GM19455 (cell line): ENCODE results near the gene RNF212.

Source experiments
- ATAC-seq: cut with Tn5 transposase; IDR thresholded peaks from one replicate; pipeline ENCODE4 v1.9.1; 2021; ENCODE audit not compliant: unreplicated experiment

RNF212 gene

DNA sequence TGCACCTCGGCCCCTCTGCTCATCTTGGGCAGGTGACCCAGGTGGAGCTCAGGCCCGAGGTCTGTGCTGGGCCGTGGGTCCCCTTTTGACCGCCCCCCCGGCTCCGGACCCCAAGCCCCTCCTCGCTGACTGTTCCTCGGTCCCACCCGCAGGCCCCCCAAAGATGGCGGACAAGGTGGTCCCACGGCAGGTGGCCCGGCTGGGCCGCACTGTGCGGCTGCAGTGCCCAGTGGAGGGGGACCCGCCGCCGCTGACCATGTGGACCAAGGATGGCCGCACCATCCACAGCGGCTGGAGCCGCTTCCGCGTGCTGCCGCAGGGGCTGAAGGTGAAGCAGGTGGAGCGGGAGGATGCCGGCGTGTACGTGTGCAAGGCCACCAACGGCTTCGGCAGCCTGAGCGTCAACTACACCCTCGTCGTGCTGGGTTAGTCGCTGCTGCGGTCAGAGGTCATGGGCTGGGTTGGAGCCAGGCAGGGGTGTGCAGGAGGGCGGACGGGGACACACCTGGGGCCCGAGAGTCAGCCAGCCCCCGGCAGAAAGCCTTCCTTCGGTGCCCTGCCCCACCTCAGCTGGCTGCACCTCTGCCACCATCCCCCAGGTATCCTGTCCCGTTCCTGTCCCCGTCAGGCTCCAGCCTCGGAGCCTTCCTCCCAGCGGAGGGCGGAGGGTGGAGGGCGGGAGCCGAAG, 91.2 kb downstream of the RNF212 start:
- ATAC-seq = no peak
